ENCODE data around the gene ITPRIP. TPM values are rescaled to one million over a fixed set of nuclear protein-coding genes. Genes with fewer than 3 reads are reported as not detected.

The ITPRIP gene
- total and polyA plus RNA-seq, 2 of the 8 experiments (the other 6 are each of a cell fraction or from before 2014, with no cell fraction given) = 15.3 to 16.9 TPM

DNA sequence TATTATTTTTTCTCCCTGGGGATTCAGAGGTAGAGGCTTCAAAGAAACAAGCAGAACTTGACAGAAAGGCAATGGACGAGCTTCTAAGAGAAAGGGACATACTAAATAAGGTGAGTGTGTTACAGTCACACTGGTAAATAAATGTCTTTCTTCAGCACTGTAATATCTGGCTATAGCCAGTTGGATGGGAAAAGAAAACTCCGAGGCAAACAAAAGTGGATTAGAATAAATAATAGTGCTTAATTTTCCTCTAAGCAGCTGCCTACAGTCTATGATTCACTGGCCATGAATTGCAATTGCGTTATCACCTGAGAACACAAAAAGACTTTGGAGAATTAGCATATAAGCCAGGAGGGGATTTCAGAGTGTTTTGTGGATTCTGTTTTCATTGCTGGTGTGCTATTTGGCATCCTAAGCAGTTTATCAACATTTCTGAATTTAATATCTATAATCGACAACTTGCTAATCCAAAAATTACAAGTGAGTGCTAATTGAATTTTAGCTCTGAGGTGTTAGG, 38.6 kb upstream of the ITPRIP start:
- CTCF ChIA-PET (ENCODE audit: partially characterized antibody) = interaction anchor here (0.9 to 1.6 kb wide), 5 partner anchors 23 to 184 kb away, joined by 3 to 5 read pairs (median 3); partner anchors contain the start of gene CFAP58
- Histone ChIP-seq H3K9ac (replicated peaks in 1 of 4; ENCODE audit: extremely low read depth in 1 of 4, low read depth in 3 of 4, low read length in 3 of 4) (no peak overlapping the region), H3K79me1 (ENCODE audit: low read depth, low read length) (no peaks in the 10 kb centered on the region), H3K18ac (ENCODE audit: extremely low read depth, low read length) (no peak overlapping the region), H2BK15ac (ENCODE audit: low read length) (no peak overlapping the region), H3K4me3 (ENCODE audit: extremely low read depth in 1 of 4, insufficient read depth in 2 of 4, low read depth in 3 of 4, low read length in 4 of 4) (no peak overlapping the region), H2BK5ac (ENCODE audit: low read depth, low read length) (no peak overlapping the region), H3K4ac (replicated peaks; ENCODE audit: insufficient read length, low read depth, low read length) (no peak overlapping the region), H4K5ac (ENCODE audit: insufficient read length, low read depth, low read length) (no peak overlapping the region), H2AFZ (ENCODE audit: low read length) (no peak overlapping the region), H3K79me2 (ENCODE audit: control insufficient read depth in 1 of 2, insufficient read depth in 2 of 2, low read length in 2 of 2) (no peaks in the 10 kb centered on the region), H3K27ac (ENCODE audit: low read depth, low read length) (no peak overlapping the region), H3K23me2 (ENCODE audit: low read depth, low read length) (no peaks in the 10 kb centered on the region), H4K8ac (ENCODE audit: extremely low read depth, insufficient read depth, low read length) (no peak overlapping the region), H3K56ac (replicated peaks; ENCODE audit: insufficient read length, low read depth, low read length) (no peak overlapping the region), H3K9me3 (ENCODE audit: insufficient read depth in 2 of 2, low read depth in 1 of 2, low read length in 1 of 2) (peaks cover 0 to 2% of the 10 kb centered on the region in 2 experiments; a peak in 1 of 4 replicates), H2AK5ac (ENCODE audit: low read depth, low read length) (no peak overlapping the region), H2BK12ac (ENCODE audit: low read depth, low read length) (no peak overlapping the region), H2BK120ac (replicated peaks; ENCODE audit: low read depth, low read length) (no peak overlapping the region), H3K14ac (ENCODE audit: insufficient read length) (no peak overlapping the region), H3K4me1 (replicated peaks in 1 of 4; ENCODE audit: control insufficient read depth in 3 of 4, insufficient read depth in 4 of 4, low read length in 3 of 4) (peaks cover 0 to 5% (median 2%) of the 10 kb centered on the region in 4 experiments; a peak in 2 of 7 replicates), H4K91ac (replicated peaks; ENCODE audit: insufficient read length, low read length) (no peak overlapping the region), H3K36me3 (ENCODE audit: control insufficient read depth in 2 of 4, insufficient read depth in 4 of 4, low read length in 3 of 4) (no peaks in the 10 kb centered on the region), H3K27me3 (replicated peaks in 1 of 4; ENCODE audit: control insufficient read depth in 3 of 4, extremely low read depth in 1 of 4, insufficient read depth in 3 of 4, low read length in 3 of 4) (no peaks in the 10 kb centered on the region), H2BK20ac (ENCODE audit: low read length) (no peak overlapping the region), H3K4me2 (ENCODE audit: insufficient read depth in 1 of 2, low read depth in 2 of 2, low read length in 2 of 2) (no peak overlapping the region), H3K23ac (ENCODE audit: insufficient read length) (no peak overlapping the region), H4K20me1 (replicated peaks in 1 of 2; ENCODE audit: control insufficient read depth in 1 of 2, insufficient read depth in 2 of 2, low read length in 2 of 2) (no peaks in the 10 kb centered on the region)
- 85% methylated on average over 4 of the region's 4 CpGs; no CpG with 5 or more reads in 1 of the 2 experiments for WGBS, 2 experiments (ENCODE audit: extremely low coverage in 1 of 2, insufficient coverage in 1 of 2, insufficient read length in 1 of 2, insufficient replicate concordance in 2 of 2, low coverage in 1 of 2, low lambda C conversion rate in 2 of 2, missing lambda C conversion rate in 1 of 2)
- FAIRE-seq (no peak), DNase-seq (ENCODE audit: low read depth in 1 of 2, low spot score in 2 of 2) (no peak)
- POLR2A ChIA-PET (ENCODE audit: partially characterized antibody) = no interaction called here
- TF ChIP-seq GTF2F1 (IDR thresholded peaks at IDR 0.05; ENCODE audit: borderline replicate concordance, low read depth, low read length) (no peak), KDM1A (IDR thresholded peaks at IDR 0.05; ENCODE audit: borderline replicate concordance, low read length) (no peak), SP2 (IDR thresholded peaks at IDR 0.05; ENCODE audit: low read length) (no peak), EZH2 (IDR thresholded peaks at IDR 0.05; ENCODE audit: low read depth, low read length, severe bottlenecking) (no peak), SIX5 (IDR thresholded peaks at IDR 0.05; ENCODE audit: low read depth, low read length) (no peak), BCL11A (IDR thresholded peaks at IDR 0.05; ENCODE audit: low read depth in 2 of 2, low read length in 2 of 2) (no peak), CBX8 (IDR thresholded peaks at IDR 0.05; ENCODE audit: borderline replicate concordance, low read depth, low read length) (no peak), BRCA1 (IDR thresholded peaks at IDR 0.05; ENCODE audit: low read depth, low read length) (no peak), RBBP5 (IDR thresholded peaks at IDR 0.05; ENCODE audit: borderline replicate concordance, low read depth, low read length) (no peak), MAFK (IDR thresholded peaks at IDR 0.05; ENCODE audit: low read depth, low read length) (no peak), PHF8 (conservative IDR thresholded peaks at IDR 0.05; ENCODE audit: low read depth, low read length) (no peak)
- TF ChIP-seq, protein P1, sequence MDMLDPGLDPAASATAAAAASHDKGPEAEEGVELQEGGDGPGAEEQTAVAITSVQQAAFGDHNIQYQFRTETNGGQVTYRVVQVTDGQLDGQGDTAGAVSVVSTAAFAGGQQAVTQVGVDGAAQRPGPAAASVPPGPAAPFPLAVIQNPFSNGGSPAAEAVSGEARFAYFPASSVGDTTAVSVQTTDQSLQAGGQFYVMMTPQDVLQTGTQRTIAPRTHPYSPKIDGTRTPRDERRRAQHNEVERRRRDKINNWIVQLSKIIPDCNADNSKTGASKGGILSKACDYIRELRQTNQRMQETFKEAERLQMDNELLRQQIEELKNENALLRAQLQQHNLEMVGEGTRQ (IDR thresholded peaks at IDR 0.05; ENCODE audit: low read length) = no peak

Measured in H1 (cell line).